ENCODE measurements around the gene IRF2.

Gene IRF2

GRCh38 chr4:184450045-184450444, 24.3 kb downstream of the IRF2 start:
- DNase-seq, result no peak

- DNase-seq, result no peak
Observed at GRCh38 chr4:184448821-184449220, 25.5 kb downstream of the IRF2 start.

GRCh38 chr4:184448141-184448540, 26.2 kb downstream of the IRF2 start:
- no peak for DNase-seq

DNA sequence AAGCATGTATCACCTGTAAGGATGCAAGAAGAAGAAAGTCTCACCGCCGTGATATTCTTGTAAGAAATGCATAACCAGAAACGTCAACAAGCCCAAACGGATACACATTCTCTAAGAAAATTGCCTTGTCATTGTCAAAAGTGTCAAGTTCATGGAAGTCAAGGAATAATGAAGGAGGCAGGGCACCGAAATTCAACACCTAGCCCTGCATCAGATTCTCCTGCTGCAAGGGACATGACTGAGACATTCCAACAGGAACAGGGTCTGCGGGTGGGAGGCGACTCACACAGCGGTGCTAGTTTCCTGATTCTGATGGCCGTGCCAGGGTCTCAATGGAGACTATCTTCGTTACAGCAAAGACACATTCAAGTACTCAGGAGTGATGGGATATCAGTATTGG, 26.7 kb downstream of the IRF2 start:
- DNase-seq, result no peak

DNA sequence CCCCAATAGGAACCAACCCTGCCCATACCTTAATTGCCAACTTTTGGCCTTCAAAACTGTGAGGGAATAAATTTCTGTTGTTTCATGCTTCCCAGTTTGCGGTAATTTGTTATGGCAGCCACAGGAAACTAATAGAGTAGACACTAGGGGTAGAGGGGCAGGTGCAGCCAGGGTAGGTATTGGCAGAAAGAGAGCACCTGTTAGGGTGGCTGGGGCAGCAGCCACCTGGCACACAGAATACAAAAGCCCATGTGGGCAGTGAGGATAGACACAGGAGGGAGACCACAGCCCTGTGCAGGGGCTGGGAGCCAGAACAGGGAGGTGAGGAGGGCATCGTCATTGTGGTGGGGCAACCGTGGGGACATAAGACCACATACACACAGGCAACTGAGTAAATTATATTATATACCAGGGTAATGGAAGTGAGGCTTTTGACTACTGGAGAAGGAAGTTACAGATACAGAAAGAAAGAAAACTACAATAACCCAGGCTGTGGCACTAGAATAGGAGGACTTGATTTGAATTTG, 28.2 kb downstream of the IRF2 start:
- peak; percentile 12 for DNase-seq

GRCh38 chr4:184444953-184445309, 29.4 kb downstream of the IRF2 start:
- DNase-seq, result no peak

GRCh38 chr4:184444215-184444952, 30.0 kb downstream of the IRF2 start:
- no peak for DNase-seq

- no peak for DNase-seq
Observed at GRCh38 chr4:184443318-184443717, 31.0 kb downstream of the IRF2 start.

DNA sequence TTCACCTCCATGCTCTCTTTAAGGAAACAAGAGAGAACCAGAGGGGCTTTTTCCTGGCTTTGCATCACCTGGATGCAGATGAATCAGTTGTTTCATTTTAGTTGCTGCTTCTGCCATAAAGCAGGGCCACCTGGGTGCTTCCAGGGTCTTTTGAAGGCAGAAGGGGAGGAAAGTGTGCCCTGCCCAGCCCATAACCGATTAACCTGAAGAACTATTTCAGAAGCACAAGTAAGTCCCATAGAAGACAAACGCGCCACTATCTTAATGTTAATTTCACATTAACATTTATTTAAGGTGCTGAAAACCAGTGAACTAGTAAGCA, 32.1 kb downstream of the IRF2 start:
- no peak for DNase-seq

- DNase-seq, result no peak
Observed at GRCh38 chr4:184441461-184442313, 32.7 kb downstream of the IRF2 start.

GRCh38 chr4:184440595-184441358, 33.6 kb downstream of the IRF2 start:
- DNase-seq, result no peak

DNA sequence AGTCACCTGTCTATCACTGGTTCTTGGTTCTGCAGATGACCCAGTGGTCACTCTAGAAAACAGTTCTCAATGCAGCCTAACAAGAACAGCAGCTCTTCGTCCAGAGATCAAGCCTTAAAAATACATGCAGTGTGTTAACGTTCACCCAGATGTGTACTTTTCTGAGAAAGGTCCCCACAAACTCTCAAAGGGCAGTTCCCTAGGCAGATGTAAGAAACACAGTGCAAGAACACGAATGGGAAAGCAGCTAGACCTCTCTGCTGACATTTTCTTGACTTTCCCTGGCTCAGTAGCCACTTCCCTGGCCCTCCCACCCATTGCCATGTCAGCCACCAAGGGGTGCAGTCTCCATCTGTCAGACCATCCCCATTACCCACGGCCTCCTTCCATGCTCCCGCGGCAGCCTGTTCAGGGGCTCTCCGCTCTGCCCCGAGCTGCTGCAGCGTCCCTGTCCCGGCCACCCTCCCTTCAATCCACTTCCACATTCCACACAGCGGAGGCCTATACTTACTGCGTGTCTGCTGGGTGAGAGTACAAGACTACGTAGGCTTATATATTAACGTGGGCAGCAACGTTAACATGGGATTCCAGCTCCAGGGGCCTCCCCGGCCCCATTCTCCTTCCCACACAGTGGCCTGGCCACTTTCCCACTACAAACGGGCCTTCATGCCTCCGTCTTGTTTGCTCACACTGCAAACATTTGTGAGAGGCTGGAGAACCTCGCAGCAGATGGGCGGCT, 34.3 kb downstream of the IRF2 start:
- no peak for DNase-seq

DNA sequence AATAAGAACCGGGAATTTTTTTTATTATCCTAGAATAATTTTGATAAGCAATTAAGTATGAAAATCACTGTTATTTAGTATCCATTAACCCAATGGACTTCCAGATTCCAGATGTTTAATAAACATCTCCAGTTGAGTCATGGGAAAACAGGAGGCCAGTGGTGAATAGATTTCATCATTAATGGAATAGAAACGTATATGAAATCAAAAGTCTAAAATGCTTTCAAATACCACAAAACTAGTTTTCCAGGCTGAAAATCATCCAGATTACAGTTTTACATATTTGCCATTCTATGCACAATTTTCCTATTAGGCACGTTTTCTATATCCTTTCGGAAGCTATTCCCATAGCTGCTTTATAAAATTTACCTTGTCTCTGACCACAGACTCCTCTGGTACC, 35.0 kb downstream of the IRF2 start:
- no peak for DNase-seq

DNA sequence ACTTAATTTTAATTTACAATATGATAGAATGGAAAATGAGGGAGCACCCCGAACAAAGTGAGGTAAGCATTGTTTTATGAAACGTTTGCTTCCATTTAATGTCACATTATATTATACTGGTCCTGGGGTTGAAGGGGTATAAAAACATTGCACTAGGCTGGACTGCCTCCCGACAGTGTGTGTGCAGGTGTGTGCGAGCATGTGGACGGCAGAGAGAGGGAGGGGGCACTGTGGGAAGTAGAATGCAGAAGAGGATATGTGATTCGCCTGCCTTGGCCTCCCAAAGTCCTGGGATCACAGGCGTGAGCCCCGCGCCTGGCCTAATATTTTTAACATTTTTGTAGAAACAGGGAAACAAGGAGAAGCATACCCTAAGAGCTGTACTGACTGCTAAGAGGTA, 36.0 kb downstream of the IRF2 start:
- DNase-seq, result no peak

GRCh38 chr4:184437565-184438265, 36.6 kb downstream of the IRF2 start:
- peak; percentile 2 for DNase-seq

GRCh38 chr4:184434501-184435066, 39.8 kb downstream of the IRF2 start:
- no peak for DNase-seq

DNA sequence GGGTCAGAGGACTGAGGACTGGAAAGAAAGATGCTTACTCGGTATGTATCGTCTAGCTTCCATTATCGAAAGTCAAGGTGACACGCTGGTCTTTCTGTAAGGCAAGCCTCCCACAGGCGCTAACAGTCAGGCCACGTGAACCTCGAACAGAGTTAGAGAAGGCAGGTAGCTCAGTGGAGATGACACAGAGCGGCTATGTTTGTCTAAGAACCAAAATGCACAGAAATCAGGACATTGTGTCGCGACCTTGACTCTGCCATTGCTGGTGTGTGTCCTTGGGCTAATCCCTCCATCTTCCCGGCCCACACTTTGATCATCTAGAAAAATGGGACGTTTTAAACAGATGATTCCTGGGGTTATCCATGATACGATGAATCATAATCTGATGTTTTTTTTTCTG, 40.3 kb downstream of the IRF2 start:
- no peak for DNase-seq

- DNase-seq, result no peak
Observed at GRCh38 chr4:184433258-184433892, 41.0 kb downstream of the IRF2 start.

- DNase-seq, result no peak
Observed at GRCh38 chr4:184432127-184432922, 42.0 kb downstream of the IRF2 start.

DNA sequence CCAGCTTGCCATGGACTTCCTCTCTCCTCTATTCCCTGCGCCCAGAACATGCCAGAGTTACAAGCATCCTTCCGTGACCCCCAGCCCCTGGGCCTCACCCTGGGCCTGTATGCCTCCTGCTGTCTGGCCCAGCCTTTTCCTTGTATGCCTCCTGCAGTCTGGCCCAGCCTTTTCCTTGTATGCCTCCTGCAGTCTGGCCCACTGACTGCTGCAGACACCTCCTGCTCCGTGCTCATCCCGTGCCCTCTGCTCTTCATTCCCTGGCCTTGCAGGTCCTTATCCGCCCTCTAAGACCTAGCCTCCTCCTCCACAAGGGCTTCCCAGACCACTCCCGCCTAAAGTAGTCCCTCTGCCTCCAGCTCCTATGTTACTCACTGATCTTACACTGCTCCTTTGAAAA, 44.2 kb downstream of the IRF2 start:
- DNase-seq, result no peak

Measured in NCI-H2107 (cell line).